Measurements from ENCODE around the gene RCL1.
A peak's percentile ranks its signal among the peaks of the same experiment; 100 is the strongest.

RCL1 gene

GRCh38 chr9:4796988-4797853 lies 4.5 kb downstream of the RCL1 start:
- H3K4me1 Mint-ChIP-seq: peaks cover 37% of the 10 kb centered on the region
- peak overlapping the region; percentile 9 to 29 (median 19) for H3K4me3 Mint-ChIP-seq
- H3K9me3 Mint-ChIP-seq: no peaks in the 10 kb centered on the region
- H3K36me3 Mint-ChIP-seq (ENCODE audit: low read depth): no peaks in the 10 kb centered on the region
- no peaks in the 10 kb centered on the region for H3K27me3 Mint-ChIP-seq (ENCODE audit: low read depth)
- peak overlapping the region in 2 of 3 experiments; percentile 21 to 60 for H3K27ac Mint-ChIP-seq
- TF ChIP-seq, protein P1, sequence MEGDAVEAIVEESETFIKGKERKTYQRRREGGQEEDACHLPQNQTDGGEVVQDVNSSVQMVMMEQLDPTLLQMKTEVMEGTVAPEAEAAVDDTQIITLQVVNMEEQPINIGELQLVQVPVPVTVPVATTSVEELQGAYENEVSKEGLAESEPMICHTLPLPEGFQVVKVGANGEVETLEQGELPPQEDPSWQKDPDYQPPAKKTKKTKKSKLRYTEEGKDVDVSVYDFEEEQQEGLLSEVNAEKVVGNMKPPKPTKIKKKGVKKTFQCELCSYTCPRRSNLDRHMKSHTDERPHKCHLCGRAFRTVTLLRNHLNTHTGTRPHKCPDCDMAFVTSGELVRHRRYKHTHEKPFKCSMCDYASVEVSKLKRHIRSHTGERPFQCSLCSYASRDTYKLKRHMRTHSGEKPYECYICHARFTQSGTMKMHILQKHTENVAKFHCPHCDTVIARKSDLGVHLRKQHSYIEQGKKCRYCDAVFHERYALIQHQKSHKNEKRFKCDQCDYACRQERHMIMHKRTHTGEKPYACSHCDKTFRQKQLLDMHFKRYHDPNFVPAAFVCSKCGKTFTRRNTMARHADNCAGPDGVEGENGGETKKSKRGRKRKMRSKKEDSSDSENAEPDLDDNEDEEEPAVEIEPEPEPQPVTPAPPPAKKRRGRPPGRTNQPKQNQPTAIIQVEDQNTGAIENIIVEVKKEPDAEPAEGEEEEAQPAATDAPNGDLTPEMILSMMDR (IDR thresholded peaks at IDR 0.05; ENCODE audit: unreplicated experiment in 3 of 3): peak; percentile 56 to 64 (median 56)

DNA sequence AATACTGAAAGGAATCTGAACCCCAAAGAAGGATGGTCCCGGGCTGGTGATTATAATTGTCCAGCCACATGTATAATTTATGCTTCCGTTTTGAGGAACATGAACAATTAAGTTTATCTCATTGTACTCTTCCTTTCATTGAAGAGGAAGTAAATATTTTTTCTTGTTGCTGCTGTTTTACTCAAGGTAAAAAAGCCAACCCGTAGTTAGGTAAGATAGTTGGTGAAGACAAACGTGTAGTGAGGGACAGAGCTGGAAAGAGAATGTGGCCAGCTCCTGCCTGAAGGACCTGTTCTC lies 5.1 kb downstream of the RCL1 start:
- no peak overlapping the region for H3K4me3 Mint-ChIP-seq
- no peaks in the 10 kb centered on the region for H3K9me3 Mint-ChIP-seq
- H3K27ac Mint-ChIP-seq: peak overlapping the region in 2 of 3 experiments; percentile 21 to 60
- H3K36me3 Mint-ChIP-seq (ENCODE audit: low read depth): no peaks in the 10 kb centered on the region
- H3K4me1 Mint-ChIP-seq: peaks cover 36% of the 10 kb centered on the region
- no peaks in the 10 kb centered on the region for H3K27me3 Mint-ChIP-seq (ENCODE audit: low read depth)
- TF ChIP-seq, protein P1 (IDR thresholded peaks at IDR 0.05; ENCODE audit: unreplicated experiment in 3 of 3): no peak

DNA sequence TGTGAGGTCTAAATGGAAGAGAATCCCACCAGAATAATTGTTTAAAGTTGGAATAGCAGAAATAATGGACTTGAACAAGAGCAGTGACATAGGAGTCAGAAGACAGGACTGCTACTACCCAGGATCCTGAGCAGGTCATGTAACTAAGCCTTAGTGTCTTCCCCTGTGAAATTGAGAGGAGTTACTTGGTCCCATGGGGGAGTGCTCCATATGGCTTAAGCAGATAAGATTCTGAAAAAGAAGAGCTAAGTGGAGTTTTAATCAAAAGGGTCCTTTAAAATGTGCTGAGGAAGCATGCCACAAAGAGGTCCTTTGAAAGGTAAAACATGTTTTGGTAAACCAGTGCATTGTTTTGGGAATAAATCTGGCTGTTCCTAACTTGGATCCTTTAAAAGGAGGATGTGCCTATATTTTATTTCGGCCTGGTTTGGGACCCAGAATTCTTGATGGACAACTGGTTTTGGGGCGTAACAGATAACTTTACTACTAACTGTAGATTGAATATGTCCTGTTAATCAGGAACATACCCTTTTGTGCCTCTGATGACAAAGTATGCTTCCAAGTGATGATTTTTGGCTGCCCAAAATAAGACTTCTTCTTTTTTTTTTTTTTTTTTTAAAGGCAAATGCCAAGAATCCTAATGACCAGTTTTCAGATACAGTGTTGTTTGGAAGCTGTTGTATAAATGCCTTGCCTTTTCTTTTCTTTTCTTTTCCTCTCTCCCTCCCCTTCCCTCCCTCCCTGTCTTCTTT lies 5.7 kb downstream of the RCL1 start:
- TF ChIP-seq, protein P1 (IDR thresholded peaks at IDR 0.05; ENCODE audit: unreplicated experiment in 3 of 3): no peak
- no peaks in the 10 kb centered on the region for H3K9me3 Mint-ChIP-seq
- H3K4me1 Mint-ChIP-seq: peaks cover 36% of the 10 kb centered on the region
- no peaks in the 10 kb centered on the region for H3K27me3 Mint-ChIP-seq (ENCODE audit: low read depth)
- H3K4me3 Mint-ChIP-seq: no peak overlapping the region
- H3K36me3 Mint-ChIP-seq (ENCODE audit: low read depth): peaks cover under 1% of the 10 kb centered on the region
- H3K27ac Mint-ChIP-seq: peak overlapping the region in 2 of 3 experiments; percentile 21 to 60

GRCh38 chr9:4799033-4799430 lies 6.3 kb downstream of the RCL1 start:
- peaks cover 6% of the 10 kb centered on the region for H3K36me3 Mint-ChIP-seq (ENCODE audit: low read depth)
- peak overlapping the region in 2 of 3 experiments; percentile 6 to 44 for H3K27ac Mint-ChIP-seq
- peaks cover 4% of the 10 kb centered on the region for H3K9me3 Mint-ChIP-seq
- TF ChIP-seq, protein P1 (IDR thresholded peaks at IDR 0.05; ENCODE audit: unreplicated experiment in 3 of 3): no peak
- H3K27me3 Mint-ChIP-seq (ENCODE audit: low read depth): no peaks in the 10 kb centered on the region
- peaks cover 32% of the 10 kb centered on the region for H3K4me1 Mint-ChIP-seq
- no peak overlapping the region for H3K4me3 Mint-ChIP-seq

DNA sequence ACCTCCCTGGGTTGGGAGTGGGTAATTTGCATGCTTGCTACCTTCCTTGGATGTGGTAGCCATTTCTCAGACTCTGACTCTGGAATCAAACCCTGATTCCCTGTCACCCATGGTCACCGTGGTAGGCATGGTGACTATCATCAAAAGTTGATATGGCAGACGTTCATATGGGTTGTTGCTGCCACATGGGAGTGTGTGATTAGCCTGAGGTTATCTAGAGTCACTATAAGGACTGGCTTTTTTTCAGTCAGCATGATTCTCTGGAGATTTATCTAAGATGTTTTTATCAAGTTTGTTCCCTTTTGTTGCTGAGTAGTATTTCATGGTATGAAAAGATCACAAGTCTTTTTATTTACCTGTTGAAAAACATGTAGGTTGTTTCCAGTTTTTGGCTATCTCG lies 7.0 kb downstream of the RCL1 start:
- peaks cover 8% of the 10 kb centered on the region for H3K36me3 Mint-ChIP-seq (ENCODE audit: low read depth)
- peak overlapping the region in 1 of 3 experiments; percentile 6 for H3K27ac Mint-ChIP-seq
- TF ChIP-seq, protein P1 (IDR thresholded peaks at IDR 0.05; ENCODE audit: unreplicated experiment in 3 of 3): no peak

More for the DNA sequence above, 7.0 kb downstream of the RCL1 start:
- no peaks in the 10 kb centered on the region for H3K27me3 Mint-ChIP-seq (ENCODE audit: low read depth)
- peaks cover 4% of the 10 kb centered on the region for H3K9me3 Mint-ChIP-seq
- peaks cover 25% of the 10 kb centered on the region for H3K4me1 Mint-ChIP-seq
- H3K4me3 Mint-ChIP-seq: no peak overlapping the region
